Measurements from ENCODE around the gene KCNN4.

GRCh38 chr19:43786665-43787064 is 5.9 kb upstream of the KCNN4 start:
- TF ChIP-seq TAF1 (IDR thresholded peaks at IDR 0.05; ENCODE audit: borderline replicate concordance, low read depth, low read length): no peak
- TF ChIP-seq REST (IDR thresholded peaks at IDR 0.05; ENCODE audit: low read depth, low read length): no peak
- TF ChIP-seq TEAD4 (IDR thresholded peaks at IDR 0.05; ENCODE audit: borderline replicate concordance, insufficient read depth): no peak
- TF ChIP-seq EP300 (IDR thresholded peaks at IDR 0.05; ENCODE audit: borderline replicate concordance in 1 of 2, low read depth in 1 of 2, low read length in 1 of 2): no peak

Data from SK-N-SH (cell line).